Progenitor cell of endocrine pancreas (in vitro differentiated cells): Measurements from ENCODE around the gene DPP6. TPM values are rescaled to one million over a fixed set of nuclear protein-coding genes. Genes with fewer than 3 reads are reported as not detected.
A peak's percentile ranks its signal among the peaks of the same experiment; 100 is the strongest.

Experiments used
- DNase-seq: peaks from one replicate; pipeline ENCODE4 v3.0.0; 2021; ENCODE audit warnings: low spot score; ENCODE audit not compliant: unreplicated experiment
- H3K27ac Mint-ChIP-seq: 2 replicates; pipeline ENCODE4 v1.8.0; 2021; ENCODE audit warnings: mild to moderate bottlenecking, moderate library complexity, mixed read lengths
- H3K27me3 Mint-ChIP-seq: 2 replicates; pipeline ENCODE4 v1.8.0; 2021; ENCODE audit warnings: mixed read lengths
- H3K36me3 Mint-ChIP-seq: 2 replicates; pipeline ENCODE4 v1.8.0; 2022; ENCODE audit warnings: mixed read lengths; ENCODE audit not compliant: insufficient read depth
- H3K4me1 Mint-ChIP-seq: 2 replicates; pipeline ENCODE4 v1.8.0; 2021; ENCODE audit warnings: low read depth, mixed read lengths
- H3K4me3 Mint-ChIP-seq: 2 replicates; pipeline ENCODE4 v1.8.0; 2021; ENCODE audit warnings: low read depth, mild to moderate bottlenecking, moderate library complexity, mixed read lengths
- H3K9me3 Mint-ChIP-seq: 2 replicates; pipeline ENCODE4 v1.8.0; 2021; ENCODE audit warnings: low read depth, mixed read lengths
- total RNA-seq: library from RNA; stranded (reverse); gene quantifications from 2 replicates; pipeline ENCODE4 v1.2.1, GENCODE V29; 2021
- TF ChIP-seq, protein P1 (sequence below): fragments of 200-600 bp; sonication (generic); IDR thresholded peaks from one replicate; pipeline ENCODE4 v1.5.0; 2021; ENCODE audit warnings: antibody characterized with exemption, mild to moderate bottlenecking; ENCODE audit not compliant: unreplicated experiment

The DPP6 gene
- total RNA-seq, 1 donor from 2014 or later = 13.4 TPM

DNA sequence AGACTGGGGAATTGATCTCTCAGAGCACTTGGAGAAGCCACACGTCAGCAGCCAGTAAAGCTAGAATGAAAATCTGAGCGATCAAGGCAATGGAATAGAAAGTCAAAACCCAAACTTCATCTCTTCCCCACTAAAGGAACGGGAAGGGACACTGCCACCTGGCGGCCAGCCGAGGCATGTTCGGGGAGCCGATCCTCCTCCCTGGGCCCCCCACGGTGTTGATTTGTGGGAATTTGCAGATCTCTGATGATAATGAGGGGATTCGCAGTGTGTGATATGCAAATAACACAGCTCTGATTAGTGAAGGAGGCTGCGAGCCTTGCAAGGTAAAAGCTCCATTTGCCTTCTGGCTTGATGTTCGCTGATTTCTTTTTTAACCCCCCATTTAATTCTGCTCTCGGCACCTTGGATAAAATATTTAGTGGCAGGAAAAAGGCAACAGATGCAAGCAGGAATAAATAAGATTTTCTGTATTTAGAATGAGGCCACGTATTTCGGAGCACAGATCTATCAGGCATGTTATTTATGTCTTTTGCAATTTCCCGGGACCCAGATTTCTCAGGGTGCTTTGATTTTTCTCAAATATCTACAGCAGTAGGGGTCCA lies 692.2 kb downstream of the DPP6 start:
- Mint-ChIP-seq H3K9me3 (no peaks in the 10 kb centered on the region), H3K27ac (no peak overlapping the region), H3K4me1 (peaks cover 1% of the 10 kb centered on the region), H3K4me3 (no peak overlapping the region), H3K36me3 (no peaks in the 10 kb centered on the region), H3K27me3 (peaks cover 42% of the 10 kb centered on the region)
- TF ChIP-seq, protein P1, sequence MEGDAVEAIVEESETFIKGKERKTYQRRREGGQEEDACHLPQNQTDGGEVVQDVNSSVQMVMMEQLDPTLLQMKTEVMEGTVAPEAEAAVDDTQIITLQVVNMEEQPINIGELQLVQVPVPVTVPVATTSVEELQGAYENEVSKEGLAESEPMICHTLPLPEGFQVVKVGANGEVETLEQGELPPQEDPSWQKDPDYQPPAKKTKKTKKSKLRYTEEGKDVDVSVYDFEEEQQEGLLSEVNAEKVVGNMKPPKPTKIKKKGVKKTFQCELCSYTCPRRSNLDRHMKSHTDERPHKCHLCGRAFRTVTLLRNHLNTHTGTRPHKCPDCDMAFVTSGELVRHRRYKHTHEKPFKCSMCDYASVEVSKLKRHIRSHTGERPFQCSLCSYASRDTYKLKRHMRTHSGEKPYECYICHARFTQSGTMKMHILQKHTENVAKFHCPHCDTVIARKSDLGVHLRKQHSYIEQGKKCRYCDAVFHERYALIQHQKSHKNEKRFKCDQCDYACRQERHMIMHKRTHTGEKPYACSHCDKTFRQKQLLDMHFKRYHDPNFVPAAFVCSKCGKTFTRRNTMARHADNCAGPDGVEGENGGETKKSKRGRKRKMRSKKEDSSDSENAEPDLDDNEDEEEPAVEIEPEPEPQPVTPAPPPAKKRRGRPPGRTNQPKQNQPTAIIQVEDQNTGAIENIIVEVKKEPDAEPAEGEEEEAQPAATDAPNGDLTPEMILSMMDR = peak; percentile 97
- peak; percentile 52 for DNase-seq

DNA sequence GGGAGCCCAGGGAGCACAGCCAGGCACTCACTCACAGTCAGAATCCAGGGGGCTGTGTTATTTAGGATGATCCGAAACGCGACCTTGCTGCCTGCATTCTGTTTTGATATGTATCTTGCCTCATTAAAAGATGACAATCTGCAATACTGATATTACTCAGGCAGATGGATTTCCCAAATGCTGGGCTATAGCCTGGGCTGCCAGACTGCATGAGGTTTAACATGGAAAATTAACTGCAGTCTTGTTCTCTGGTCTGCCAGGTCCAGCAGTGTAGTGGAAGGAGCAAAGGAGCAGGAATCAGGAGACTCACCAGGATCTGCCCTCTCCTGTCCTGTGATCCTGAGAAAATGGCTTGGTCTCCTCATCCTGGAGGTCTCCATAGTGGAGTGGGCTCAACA lies 692.7 kb downstream of the DPP6 start:
- DNase-seq = no peak
- Mint-ChIP-seq H3K4me3 (no peak overlapping the region), H3K27ac (no peak overlapping the region), H3K27me3 (peaks cover 41% of the 10 kb centered on the region), H3K4me1 (peaks cover 1% of the 10 kb centered on the region), H3K9me3 (no peaks in the 10 kb centered on the region), H3K36me3 (no peaks in the 10 kb centered on the region)
- TF ChIP-seq, protein P1 = no peak

DNA sequence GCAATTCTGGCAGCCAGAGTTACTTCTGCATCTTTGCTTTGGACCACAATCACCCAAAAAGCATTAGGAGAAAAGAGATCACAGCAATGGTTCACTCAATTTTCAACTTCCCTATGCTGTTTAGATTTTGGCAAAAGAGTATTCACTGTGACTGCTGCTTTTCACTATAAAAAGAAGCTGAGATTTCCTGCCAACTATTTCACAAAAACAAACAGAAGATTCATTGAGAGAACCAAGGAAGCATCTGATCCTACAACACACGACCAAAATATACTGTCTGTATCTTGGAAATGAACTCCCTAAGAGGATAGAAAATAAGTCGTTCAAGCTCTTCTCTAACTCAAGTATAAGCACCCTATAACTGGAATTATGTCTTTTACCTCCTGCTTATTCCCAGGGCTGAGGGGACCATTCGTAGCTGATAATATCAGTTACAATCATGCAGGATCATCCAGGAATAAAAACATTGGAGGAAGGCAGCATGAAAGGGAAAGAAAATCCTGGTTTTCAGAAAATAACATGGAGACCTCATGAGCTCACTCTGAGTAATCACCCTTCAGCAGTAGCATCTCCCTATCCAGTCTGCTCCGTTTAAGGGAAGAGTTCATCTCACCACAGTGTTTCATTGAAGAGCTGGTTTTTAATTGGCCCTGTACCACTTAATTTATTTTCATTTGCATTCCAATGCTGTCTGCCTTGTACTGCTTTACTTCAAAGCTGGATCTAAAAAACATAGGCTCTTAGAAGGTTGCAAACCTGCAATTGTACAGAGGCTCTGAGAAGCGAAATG lies 694.6 kb downstream of the DPP6 start:
- TF ChIP-seq, protein P1 = no peak
- H3K9me3 Mint-ChIP-seq = no peaks in the 10 kb centered on the region
- peaks cover 1% of the 10 kb centered on the region for H3K4me1 Mint-ChIP-seq
- H3K27ac Mint-ChIP-seq = no peak overlapping the region
- DNase-seq = no peak
- H3K36me3 Mint-ChIP-seq = no peaks in the 10 kb centered on the region
- H3K27me3 Mint-ChIP-seq = peaks cover 35% of the 10 kb centered on the region
- H3K4me3 Mint-ChIP-seq = no peak overlapping the region

DNA sequence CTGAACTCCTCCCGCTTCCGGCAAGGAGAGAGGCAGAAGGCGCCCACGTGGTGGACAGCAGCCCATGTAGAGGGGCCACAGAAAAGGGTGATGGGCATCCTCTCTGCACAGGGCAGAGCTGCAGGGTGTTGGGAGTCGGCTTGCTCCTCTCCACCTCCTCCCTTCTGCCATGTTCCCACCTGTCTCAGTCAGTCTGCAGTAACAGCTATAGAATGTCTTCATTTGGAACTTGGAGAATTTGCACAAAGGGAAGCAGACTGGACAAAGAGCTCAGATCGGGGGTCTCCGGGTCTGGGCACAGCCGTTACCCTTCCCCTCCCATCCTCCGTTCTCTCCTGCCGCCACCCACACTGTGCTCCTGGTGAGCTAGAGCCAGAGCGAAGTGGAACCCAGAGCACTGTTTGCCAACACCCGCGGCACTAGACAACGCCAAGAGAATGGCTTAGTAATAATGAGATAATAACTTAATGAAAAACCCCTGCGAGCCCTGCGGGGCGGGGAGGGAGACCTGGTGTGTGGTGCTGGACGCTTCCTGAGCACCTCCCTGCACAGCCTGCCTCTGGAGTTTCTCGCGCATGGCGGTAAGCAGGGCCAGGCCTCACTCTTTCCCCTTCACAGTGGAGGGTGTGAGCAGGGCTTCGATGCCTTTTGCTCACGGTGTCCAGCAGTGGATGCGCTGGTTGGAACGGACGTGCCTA lies 696.0 kb downstream of the DPP6 start:
- H3K4me1 Mint-ChIP-seq = peaks cover under 1% of the 10 kb centered on the region
- TF ChIP-seq, protein P1 = no peak
- H3K9me3 Mint-ChIP-seq = no peaks in the 10 kb centered on the region
- H3K27me3 Mint-ChIP-seq = peaks cover 28% of the 10 kb centered on the region
- no peak overlapping the region for H3K4me3 Mint-ChIP-seq
- no peak overlapping the region for H3K27ac Mint-ChIP-seq
- no peaks in the 10 kb centered on the region for H3K36me3 Mint-ChIP-seq
- DNase-seq = no peak

DNA sequence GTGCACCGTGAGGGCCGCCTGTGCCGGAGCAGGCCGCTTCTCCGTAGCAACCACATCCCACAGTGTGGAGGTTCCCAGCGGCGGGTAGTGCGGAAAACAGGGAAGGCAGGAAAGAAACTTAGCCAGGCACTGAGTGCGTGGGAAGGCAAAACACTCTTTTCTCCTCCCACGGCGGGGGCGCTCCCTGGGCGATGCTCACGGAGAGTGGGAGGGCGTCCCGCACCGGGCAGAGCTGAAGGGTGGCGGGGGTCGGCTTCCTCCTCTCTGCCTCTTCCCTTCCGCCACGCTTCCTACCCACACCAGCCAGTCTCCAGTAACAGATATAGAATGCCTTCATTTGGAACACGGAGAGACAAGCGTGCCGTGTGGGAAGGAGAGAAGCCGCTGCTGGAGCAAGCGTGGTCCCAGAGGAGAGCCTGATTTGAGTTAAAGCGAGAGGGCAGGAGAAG lies 698.2 kb downstream of the DPP6 start:
- Mint-ChIP-seq H3K4me1 (no peaks in the 10 kb centered on the region), H3K27me3 (peaks cover 19% of the 10 kb centered on the region), H3K9me3 (no peaks in the 10 kb centered on the region), H3K27ac (no peak overlapping the region), H3K4me3 (no peak overlapping the region), H3K36me3 (no peaks in the 10 kb centered on the region)
- no peak for DNase-seq
- TF ChIP-seq, protein P1 = no peak
